Smooth muscle cell (in vitro differentiated cells): Measurements from ENCODE around the gene RGCC. TPM values are rescaled to one million over a fixed set of nuclear protein-coding genes. Genes with fewer than 3 reads are reported as not detected.
A peak's percentile ranks its signal among the peaks of the same experiment; 100 is the strongest.

Source experiments
- DNase-seq: peaks from one replicate; lab custom pipeline; 2025; ENCODE audit not compliant: unreplicated experiment; lab: John Stamatoyannopoulos, UW
- H2AFZ ChIP-seq: fragments of 200-600 bp; sonication (generic); 2 replicates; pipeline ENCODE4 v1.6.0; 2016; ENCODE audit warnings: antibody characterized with exemption, low read depth, mild to moderate bottlenecking
- H3F3A ChIP-seq: fragments of 200-600 bp; sonication (generic); 2 replicates; pipeline ENCODE4 v1.6.0; 2017; ENCODE audit warnings: antibody characterized with exemption, low read depth
- H3K27ac ChIP-seq: fragments of 200-600 bp; sonication (generic); 2 replicates; pipeline ENCODE4 v1.5.1; 2016; ENCODE audit warnings: low read depth, mild to moderate bottlenecking
- H3K27me3 ChIP-seq: fragments of 200-600 bp; sonication (generic); 2 replicates; pipeline ENCODE4 v1.6.1; 2016; ENCODE audit warnings: low read depth, mild to moderate bottlenecking
- H3K36me3 ChIP-seq: fragments of 200-600 bp; sonication (generic); 2 replicates; pipeline ENCODE4 v1.5.1; 2016; ENCODE audit warnings: low read depth
- H3K4me1 ChIP-seq: fragments of 200-600 bp; sonication (generic); 2 replicates; pipeline ENCODE4 v1.5.1; 2016; ENCODE audit warnings: low read depth
- H3K4me2 ChIP-seq: fragments of 200-600 bp; sonication (generic); 2 replicates; pipeline ENCODE4 v1.6.0; 2016; ENCODE audit warnings: mild to moderate bottlenecking
- H3K4me3 ChIP-seq: fragments of 200-600 bp; sonication (generic); 2 replicates; pipeline ENCODE4 v1.5.1; 2016; ENCODE audit warnings: mild to moderate bottlenecking
- H3K79me2 ChIP-seq: fragments of 200-600 bp; sonication (generic); 2 replicates; pipeline ENCODE4 v1.6.0; 2016; ENCODE audit warnings: low read depth, mild to moderate bottlenecking
- H3K9ac ChIP-seq: fragments of 200-600 bp; sonication (generic); 2 replicates; pipeline ENCODE4 v1.6.0; 2016; ENCODE audit warnings: low read depth
- H3K9me3 ChIP-seq: fragments of 200-600 bp; sonication (generic); replicated peaks from 2 replicates; pipeline ENCODE4 v1.5.1; 2016; ENCODE audit warnings: low read depth
- H4K20me1 ChIP-seq: fragments of 200-600 bp; sonication (generic); 2 replicates; pipeline ENCODE4 v1.6.0; 2016; ENCODE audit warnings: low read depth
- CTCF ChIP-seq: fragments of 200-600 bp; sonication (generic); IDR thresholded peaks from 2 replicates; pipeline ENCODE4 v1.5.1; 2017; ENCODE audit warnings: borderline replicate concordance, mild to moderate bottlenecking, antibody characterized with exemption; ENCODE audit not compliant: insufficient read depth, poor library complexity, severe bottlenecking
- WGBS: methylation state at CpG from one replicate; pipeline ENCODE4 v1.1.7; 2016; ENCODE audit warnings: low lambda C conversion rate; 5-methylcytosine and 5-hydroxymethylcytosine counted together
- polyA plus RNA-seq: library from polyadenylated mRNA; unstranded; fragments of >200 nt; fragmentation: Nextera tagmentation; extraction: Ambion mirVana; gene quantifications from 2 replicates; pipeline ENCODE4 v1.2.1, GENCODE V29; 2016
- total RNA-seq: library from RNA; depleted of rRNA; stranded (reverse); fragments of >200 nt; gene quantifications from 2 replicates; pipeline ENCODE4 v1.2.3, GENCODE V29; 2014

Gene RGCC, protein sequence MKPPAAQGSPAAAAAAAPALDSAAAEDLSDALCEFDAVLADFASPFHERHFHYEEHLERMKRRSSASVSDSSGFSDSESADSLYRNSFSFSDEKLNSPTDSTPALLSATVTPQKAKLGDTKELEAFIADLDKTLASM
- total RNA-seq (4.5 and 15.1 TPM in 2 replicates), polyA plus RNA-seq (10.7 and 11.7 TPM in 2 replicates)

DNA sequence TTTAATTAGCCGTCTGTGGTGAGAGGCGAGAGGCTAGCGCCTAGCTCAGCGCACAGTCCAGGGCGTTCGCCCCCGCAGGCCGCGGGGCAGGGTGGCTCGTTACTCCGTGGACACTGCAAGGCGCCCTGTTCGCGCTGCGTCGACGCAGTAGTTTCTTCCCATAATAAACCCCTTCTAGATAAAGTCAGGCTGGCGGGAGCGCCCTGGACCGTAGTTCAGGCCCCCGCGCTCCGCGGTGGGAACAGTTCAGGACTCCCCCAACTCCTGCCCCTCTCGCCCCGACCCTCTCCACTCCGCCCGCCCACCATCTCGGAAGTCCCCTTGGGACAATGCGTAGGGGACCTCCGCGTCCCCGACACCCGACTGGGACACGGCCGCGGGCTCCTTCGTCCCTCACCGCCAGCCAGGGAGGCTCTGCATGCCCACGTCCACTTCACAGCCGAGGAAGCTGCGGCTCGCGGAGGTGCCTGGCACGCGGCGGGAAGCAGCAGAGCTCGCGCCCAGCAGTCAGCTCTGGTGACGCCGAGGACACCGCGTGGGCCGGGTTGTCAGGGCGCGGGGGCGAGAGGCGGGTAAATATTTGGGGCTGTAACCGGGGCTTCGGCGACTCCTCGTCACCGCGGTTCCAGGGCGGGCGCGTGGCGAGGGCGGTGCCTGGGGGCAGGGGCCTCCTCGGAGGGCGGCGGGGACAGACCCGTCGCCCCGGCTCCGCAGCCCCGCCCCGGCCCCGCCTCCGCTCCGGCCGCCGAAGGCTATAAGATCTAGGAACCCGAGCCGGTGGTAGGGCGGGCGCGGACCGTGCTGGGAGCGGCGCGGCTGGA is at the start of gene RGCC:
Gene RGCC (plus strand): TSS at position 783 of the 821 bp plus-strand sequence. CDS start 158 bp downstream, outside the sequence.
- H3K9ac ChIP-seq, result peak within 1 kb of the TSS; percentile 90
- WGBS, result 5% methylated on average over 50 of the region's 92 CpGs
- H3K79me2 ChIP-seq, result no peaks in the 10 kb centered on the region
- H3K27ac ChIP-seq, result peak within 1 kb of the TSS; percentile 38
- peak within 1 kb of the TSS; percentile 53 for H3K4me3 ChIP-seq
- peaks cover 40% of the 10 kb centered on the region for H3K27me3 ChIP-seq
- DNase-seq, result peak; percentile 75
- H2AFZ ChIP-seq, result peak within 1 kb of the TSS; percentile 24
- no peak for TF ChIP-seq CTCF
- H3K36me3 ChIP-seq, result no peaks in the 10 kb centered on the region
- H3K4me2 ChIP-seq, result peak within 1 kb of the TSS; percentile 86
- H3F3A ChIP-seq, result no peaks in the 10 kb centered on the region
- H4K20me1 ChIP-seq, result no peaks in the 10 kb centered on the region
- no peaks in the 10 kb centered on the region for H3K9me3 ChIP-seq
- H3K4me1 ChIP-seq, result peaks cover 5% of the 10 kb centered on the region

GRCh38 chr13:41408121-41408520 is 49.2 kb upstream of the RGCC start:
- no peak for TF ChIP-seq CTCF
- H3K27ac ChIP-seq, result no peak overlapping the region
- H3K36me3 ChIP-seq, result no peaks in the 10 kb centered on the region
- H3K27me3 ChIP-seq, result no peaks in the 10 kb centered on the region
- H3K4me1 ChIP-seq, result no peaks in the 10 kb centered on the region
- no peak for DNase-seq
- no peaks in the 10 kb centered on the region for H3K79me2 ChIP-seq
- H3K9me3 ChIP-seq, result no peaks in the 10 kb centered on the region
- H3K9ac ChIP-seq, result no peak overlapping the region
- no peaks in the 10 kb centered on the region for H4K20me1 ChIP-seq
- H3K4me2 ChIP-seq, result no peak overlapping the region
- no peaks in the 10 kb centered on the region for H3F3A ChIP-seq
- H3K4me3 ChIP-seq, result no peak overlapping the region
- no peak overlapping the region for H2AFZ ChIP-seq

- H4K20me1 ChIP-seq, result no peaks in the 10 kb centered on the region
- no peaks in the 10 kb centered on the region for H3K36me3 ChIP-seq
- 68% methylated on average over 1 of the region's 1 CpG for WGBS
- no peak for TF ChIP-seq CTCF
- no peak overlapping the region for H3K9ac ChIP-seq
- no peak overlapping the region for H2AFZ ChIP-seq
- no peaks in the 10 kb centered on the region for H3K79me2 ChIP-seq
- no peaks in the 10 kb centered on the region for H3K4me1 ChIP-seq
- H3F3A ChIP-seq, result no peaks in the 10 kb centered on the region
- H3K27ac ChIP-seq, result no peak overlapping the region
- H3K4me2 ChIP-seq, result no peak overlapping the region
- H3K27me3 ChIP-seq, result no peaks in the 10 kb centered on the region
- H3K4me3 ChIP-seq, result no peak overlapping the region
- DNase-seq, result no peak
- H3K9me3 ChIP-seq, result no peaks in the 10 kb centered on the region
These were observed 48.6 kb upstream of the RGCC start for GRCh38 chr13:41408746-41409145.
